SK-N-DZ (cell line): ENCODE results near the gene MTG1.

ENCODE experiments used
- DNase-seq: peaks from one replicate; pipeline ENCODE4 v3.0.0-alpha.2; 2015; ENCODE audit warnings: low spot score

The MTG1 gene

GRCh38 chr10:133451346-133451745 is 57.4 kb downstream of the MTG1 start:
- DNase-seq = no peak

GRCh38 chr10:133452453-133452852 is 58.5 kb downstream of the MTG1 start:
- no peak for DNase-seq

GRCh38 chr10:133453516-133454203 is 59.7 kb downstream of the MTG1 start, which contains the start of gene SCART1:
SCART1 (plus strand) TSS chr10:133453945; CDS start chr10:133453998, 53 bp downstream.
- peak; percentile 91 for DNase-seq

GRCh38 chr10:133454204-133454893 is 60.4 kb downstream of the MTG1 start:
- no peak for DNase-seq

- DNase-seq = no peak
Observed at GRCh38 chr10:133455196-133455595, 61.2 kb downstream of the MTG1 start.

- no peak for DNase-seq
Observed at GRCh38 chr10:133455611-133456031, 61.7 kb downstream of the MTG1 start.

- no peak for DNase-seq
Observed at GRCh38 chr10:133456041-133456951, 62.3 kb downstream of the MTG1 start.

GRCh38 chr10:133457100-133457841 is 63.3 kb downstream of the MTG1 start:
- DNase-seq = no peak

GRCh38 chr10:133458021-133458709 is 64.2 kb downstream of the MTG1 start:
- no peak for DNase-seq

- no peak for DNase-seq
Observed at GRCh38 chr10:133458710-133459453, 64.9 kb downstream of the MTG1 start.

GRCh38 chr10:133459454-133460207 is 65.7 kb downstream of the MTG1 start:
- no peak for DNase-seq

GRCh38 chr10:133460208-133460769 is 66.3 kb downstream of the MTG1 start:
- no peak for DNase-seq

- DNase-seq = no peak
Observed at GRCh38 chr10:133461027-133461426, 67.1 kb downstream of the MTG1 start.

- no peak for DNase-seq
Observed at GRCh38 chr10:133461841-133462240, 67.9 kb downstream of the MTG1 start.

GRCh38 chr10:133462512-133463305 is 68.8 kb downstream of the MTG1 start:
- DNase-seq = no peak

- DNase-seq = no peak
Observed at GRCh38 chr10:133464582-133465031, 70.7 kb downstream of the MTG1 start.

GRCh38 chr10:133465191-133465949 is 71.4 kb downstream of the MTG1 start:
- DNase-seq = no peak
